Measurements from ENCODE around the gene EXPH5. TPM values are rescaled to one million over a fixed set of nuclear protein-coding genes. Genes with fewer than 3 reads are reported as not detected.
A peak's percentile ranks its signal among the peaks of the same experiment; 100 is the strongest.

EXPH5 gene
- polyA plus RNA-seq, 1 donor (not counting 4 experiments of a cell fraction or from before 2014, with no cell fraction given) = 11.7 TPM

GRCh38 chr11:108483163-108483562 lies 110.4 kb downstream of the EXPH5 start:
- Histone ChIP-seq H3K4me3 (ENCODE audit: control insufficient read depth in 2 of 3, extremely low read depth in 1 of 3, insufficient read depth in 2 of 3, low read depth in 1 of 3, low read length in 3 of 3) (no peak overlapping the region), H3K27ac (ENCODE audit: control insufficient read depth, insufficient read depth, low read length) (no peak overlapping the region), H3K4me1 (ENCODE audit: control insufficient read depth, extremely low read depth, insufficient read depth, low read length) (no peaks in the 10 kb centered on the region), H3K9ac (ENCODE audit: control insufficient read depth, extremely low read depth, insufficient read depth, low read length) (no peak overlapping the region), H3K4me2 (ENCODE audit: control insufficient read depth, extremely low read depth, insufficient read depth, low read depth, low read length) (no peak overlapping the region), H3K27me3 (ENCODE audit: control insufficient read depth, extremely low read depth, insufficient read depth, low read length) (no peaks in the 10 kb centered on the region), H3K9me3 (ENCODE audit: control insufficient read depth, low read depth, low read length) (no peaks in the 10 kb centered on the region), H3K79me2 (ENCODE audit: control insufficient read depth, insufficient read depth, low read length) (no peaks in the 10 kb centered on the region), H3K36me3 (ENCODE audit: control insufficient read depth in 2 of 2, extremely low read depth in 1 of 2, insufficient read depth in 2 of 2, low read length in 2 of 2) (no peaks in the 10 kb centered on the region), H2AFZ (ENCODE audit: control insufficient read depth, low read length) (peak overlapping the region; percentile 45), H4K20me1 (ENCODE audit: control insufficient read depth, extremely low read depth, insufficient read depth, low read length) (no peaks in the 10 kb centered on the region), H3K9me1 (ENCODE audit: control insufficient read depth, extremely low read depth, insufficient read depth, low read length) (no peaks in the 10 kb centered on the region)
- no peak for DNase-seq (ENCODE audit: low read depth, low spot score)
- TF ChIP-seq EZH2 (IDR thresholded peaks at IDR 0.05; ENCODE audit: low read length) = no peak
- TF ChIP-seq, protein P1, sequence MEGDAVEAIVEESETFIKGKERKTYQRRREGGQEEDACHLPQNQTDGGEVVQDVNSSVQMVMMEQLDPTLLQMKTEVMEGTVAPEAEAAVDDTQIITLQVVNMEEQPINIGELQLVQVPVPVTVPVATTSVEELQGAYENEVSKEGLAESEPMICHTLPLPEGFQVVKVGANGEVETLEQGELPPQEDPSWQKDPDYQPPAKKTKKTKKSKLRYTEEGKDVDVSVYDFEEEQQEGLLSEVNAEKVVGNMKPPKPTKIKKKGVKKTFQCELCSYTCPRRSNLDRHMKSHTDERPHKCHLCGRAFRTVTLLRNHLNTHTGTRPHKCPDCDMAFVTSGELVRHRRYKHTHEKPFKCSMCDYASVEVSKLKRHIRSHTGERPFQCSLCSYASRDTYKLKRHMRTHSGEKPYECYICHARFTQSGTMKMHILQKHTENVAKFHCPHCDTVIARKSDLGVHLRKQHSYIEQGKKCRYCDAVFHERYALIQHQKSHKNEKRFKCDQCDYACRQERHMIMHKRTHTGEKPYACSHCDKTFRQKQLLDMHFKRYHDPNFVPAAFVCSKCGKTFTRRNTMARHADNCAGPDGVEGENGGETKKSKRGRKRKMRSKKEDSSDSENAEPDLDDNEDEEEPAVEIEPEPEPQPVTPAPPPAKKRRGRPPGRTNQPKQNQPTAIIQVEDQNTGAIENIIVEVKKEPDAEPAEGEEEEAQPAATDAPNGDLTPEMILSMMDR (optimal IDR thresholded peaks at IDR 0.05 in 1 of 3, IDR thresholded peaks at IDR 0.05 in 1 of 3, conservative IDR thresholded peaks at IDR 0.05 in 1 of 3; ENCODE audit: extremely low read depth in 1 of 3, insufficient read depth in 2 of 3, low read length in 3 of 3) = no peak
- dilution Hi-C loops (cut with MboI; ENCODE audit: extremely low pct_ligation_motif_present, low sequenced_read_pairs) = no loop called here
- peak; percentile 49 for FAIRE-seq

GRCh38 chr11:108474664-108475463 lies 118.7 kb downstream of the EXPH5 start:
- Histone ChIP-seq H3K27me3 (ENCODE audit: control insufficient read depth, extremely low read depth, insufficient read depth, low read length) (no peaks in the 10 kb centered on the region), H3K4me2 (ENCODE audit: control insufficient read depth, extremely low read depth, insufficient read depth, low read depth, low read length) (no peak overlapping the region), H3K9ac (ENCODE audit: control insufficient read depth, extremely low read depth, insufficient read depth, low read length) (no peak overlapping the region), H3K9me3 (ENCODE audit: control insufficient read depth, low read depth, low read length) (no peaks in the 10 kb centered on the region), H3K79me2 (ENCODE audit: control insufficient read depth, insufficient read depth, low read length) (no peaks in the 10 kb centered on the region), H3K27ac (ENCODE audit: control insufficient read depth, insufficient read depth, low read length) (no peak overlapping the region), H2AFZ (ENCODE audit: control insufficient read depth, low read length) (peak overlapping the region; percentile 5), H4K20me1 (ENCODE audit: control insufficient read depth, extremely low read depth, insufficient read depth, low read length) (no peaks in the 10 kb centered on the region), H3K4me3 (ENCODE audit: control insufficient read depth in 2 of 3, extremely low read depth in 1 of 3, insufficient read depth in 2 of 3, low read depth in 1 of 3, low read length in 3 of 3) (no peak overlapping the region), H3K4me1 (ENCODE audit: control insufficient read depth, extremely low read depth, insufficient read depth, low read length) (no peaks in the 10 kb centered on the region), H3K36me3 (ENCODE audit: control insufficient read depth in 2 of 2, extremely low read depth in 1 of 2, insufficient read depth in 2 of 2, low read length in 2 of 2) (no peaks in the 10 kb centered on the region), H3K9me1 (ENCODE audit: control insufficient read depth, extremely low read depth, insufficient read depth, low read length) (no peaks in the 10 kb centered on the region)
- DNase-seq (ENCODE audit: low read depth, low spot score) (no peak), FAIRE-seq (no peak)
- TF ChIP-seq, protein P1 (optimal IDR thresholded peaks at IDR 0.05 in 1 of 3, IDR thresholded peaks at IDR 0.05 in 1 of 3, conservative IDR thresholded peaks at IDR 0.05 in 1 of 3; ENCODE audit: extremely low read depth in 1 of 3, insufficient read depth in 2 of 3, low read length in 3 of 3) = no peak
- no peak for TF ChIP-seq EZH2 (IDR thresholded peaks at IDR 0.05; ENCODE audit: low read length)
- dilution Hi-C loops (cut with MboI; ENCODE audit: extremely low pct_ligation_motif_present, low sequenced_read_pairs) = no loop called here

Measured in keratinocyte (primary cell).